DLD1 (cell line): ENCODE data around the gene METTL9.
"Not testable (repeated sequence)": the region's sequence is repeated elsewhere in the genome, so short reads cannot be mapped to it uniquely, and the experiment has no call there.

Experiments
- in situ Hi-C: cut with HindIII; loops from 2 replicates; pipeline ENCODE4 v1.10.0; 2017; ENCODE audit warnings: low sequenced_read_pairs

METTL9 gene

GRCh38 chr16:21634216-21634615, 34.8 kb downstream of the METTL9 start:
- in situ Hi-C loops = no loop called here

- in situ Hi-C loops = not testable (repeated sequence)
These were observed 36.3 kb downstream of the METTL9 start for GRCh38 chr16:21635694-21636093.

GRCh38 chr16:21637032-21637968, 37.9 kb downstream of the METTL9 start:
- in situ Hi-C loops = no loop called here

GRCh38 chr16:21638573-21638975, 39.2 kb downstream of the METTL9 start:
- in situ Hi-C loops = no loop called here

- in situ Hi-C loops = no loop called here
These were observed 40.1 kb downstream of the METTL9 start for GRCh38 chr16:21639493-21639892.

DNA sequence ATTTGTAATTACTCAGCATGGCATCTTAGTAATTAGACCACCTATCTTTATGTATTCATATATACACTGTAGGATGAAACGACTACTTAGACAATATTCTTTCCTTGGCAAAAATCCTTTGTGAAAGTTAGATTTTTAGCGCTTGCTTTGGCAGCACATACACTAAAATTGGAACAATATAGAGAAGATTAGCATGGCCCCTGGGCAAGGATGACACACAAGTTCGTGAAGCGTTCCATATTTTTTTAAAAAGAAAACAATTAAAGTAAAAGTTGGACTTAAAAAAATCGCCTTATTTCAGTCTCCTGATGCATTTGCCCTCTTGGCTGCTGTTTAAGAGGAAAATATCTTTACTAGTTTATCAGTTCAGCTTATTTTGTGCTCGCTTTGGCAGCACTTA, 42.5 kb downstream of the METTL9 start:
- in situ Hi-C loops = no loop called here

- in situ Hi-C loops = no loop called here
These were observed 43.5 kb downstream of the METTL9 start for GRCh38 chr16:21642861-21643260.

DNA sequence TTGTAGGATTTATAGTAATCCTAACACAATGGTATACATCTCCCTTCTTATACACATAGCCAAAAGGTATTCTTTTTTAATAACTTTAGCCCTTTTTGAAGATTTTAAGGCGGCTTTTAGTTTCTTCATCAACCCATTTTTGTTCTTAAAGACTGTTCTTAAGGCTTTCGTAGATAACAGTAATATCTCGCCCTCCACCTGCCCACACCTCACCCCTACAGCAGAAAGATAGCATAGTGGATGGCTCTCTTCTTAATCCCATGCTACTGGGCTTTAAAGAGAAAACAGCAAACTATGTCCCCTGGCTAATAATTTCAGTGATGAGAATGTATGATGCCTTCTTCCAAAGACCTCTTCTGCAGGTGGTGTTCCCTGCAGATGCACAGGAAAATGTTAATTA, 44.4 kb downstream of the METTL9 start:
- in situ Hi-C loops = no loop called here

- in situ Hi-C loops = no loop called here
These were observed 45.3 kb downstream of the METTL9 start for GRCh38 chr16:21644674-21645073.

DNA sequence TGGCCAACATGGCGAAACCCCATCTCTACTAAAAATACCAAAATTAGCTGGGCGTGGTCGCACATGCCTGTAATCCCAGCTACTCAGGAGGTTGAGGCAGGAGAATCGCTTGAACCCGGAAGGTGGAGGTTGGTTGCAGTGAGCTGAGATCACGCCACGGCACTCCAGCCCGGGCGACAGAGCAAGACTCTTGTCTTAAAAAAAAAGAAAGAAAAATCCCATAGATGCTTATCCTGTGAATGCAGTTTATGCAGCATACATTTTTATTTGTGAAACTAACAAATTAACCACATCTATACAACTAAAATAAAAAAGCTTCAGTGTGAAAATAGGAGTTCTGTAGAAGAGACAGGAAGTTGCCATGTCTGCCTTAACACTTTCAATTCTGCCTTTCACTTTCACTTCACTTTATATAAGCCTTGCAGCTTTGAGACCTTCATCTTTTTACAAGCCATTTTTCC, 45.9 kb downstream of the METTL9 start:
- in situ Hi-C loops = no loop called here

DNA sequence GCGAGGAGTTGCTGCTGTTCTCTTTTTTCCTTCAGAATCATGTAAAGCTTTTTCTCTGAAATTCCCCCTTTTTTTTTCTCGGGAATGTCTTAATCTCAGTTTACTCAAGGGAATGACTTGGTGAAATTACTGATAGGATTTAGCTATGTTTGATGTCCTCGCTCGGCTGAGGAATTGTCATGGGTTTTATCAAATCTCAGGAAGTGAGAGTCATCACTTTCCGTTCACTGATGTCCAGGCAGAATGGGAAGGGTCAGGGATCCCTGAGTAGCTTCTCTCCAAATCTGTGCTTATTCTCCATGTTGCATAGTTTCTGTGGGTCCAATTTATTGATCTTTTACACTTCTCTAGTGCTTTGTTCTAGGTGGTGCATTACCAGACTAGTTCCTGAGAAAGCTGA, 46.7 kb downstream of the METTL9 start:
- in situ Hi-C loops = no loop called here

DNA sequence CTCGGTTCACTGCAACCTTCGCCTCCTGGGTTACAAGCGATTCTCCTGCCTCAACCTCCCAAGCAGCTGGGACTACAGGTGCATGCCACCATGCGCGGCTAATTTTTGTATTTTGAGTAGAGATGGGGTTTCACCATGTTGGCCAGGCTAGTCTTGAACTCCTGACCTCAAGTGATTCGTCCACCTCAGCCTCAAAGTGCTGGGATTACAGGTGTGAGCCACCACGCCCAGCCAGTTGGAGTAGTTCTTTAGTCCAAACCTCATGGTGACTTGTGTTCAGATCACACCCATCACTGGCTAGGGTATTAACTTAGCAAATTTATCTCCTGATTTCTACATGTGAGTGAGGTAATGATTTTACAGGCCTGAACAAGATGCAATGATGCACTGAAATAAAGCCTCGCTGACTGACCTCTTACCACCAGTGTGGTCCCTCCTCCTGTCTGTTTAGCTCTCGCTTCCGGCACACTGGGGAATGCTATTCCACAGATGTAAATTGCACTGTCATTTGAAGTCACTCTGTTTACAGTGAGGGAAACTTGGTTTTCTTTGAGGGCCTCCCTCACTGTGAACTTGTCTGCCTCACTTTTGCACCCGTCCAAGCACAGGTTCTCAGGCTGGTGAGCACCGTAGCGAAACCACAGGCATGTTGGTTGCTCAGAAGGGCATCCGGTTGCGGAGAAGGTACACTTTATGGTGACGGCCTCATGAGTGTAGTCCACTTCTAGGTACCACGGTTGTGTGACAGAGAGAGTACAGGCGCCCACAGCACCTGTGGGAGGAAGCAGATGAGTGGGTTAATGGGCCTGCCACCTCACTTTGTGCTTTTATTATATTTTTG, 47.6 kb downstream of the METTL9 start:
- in situ Hi-C loops = no loop called here

DNA sequence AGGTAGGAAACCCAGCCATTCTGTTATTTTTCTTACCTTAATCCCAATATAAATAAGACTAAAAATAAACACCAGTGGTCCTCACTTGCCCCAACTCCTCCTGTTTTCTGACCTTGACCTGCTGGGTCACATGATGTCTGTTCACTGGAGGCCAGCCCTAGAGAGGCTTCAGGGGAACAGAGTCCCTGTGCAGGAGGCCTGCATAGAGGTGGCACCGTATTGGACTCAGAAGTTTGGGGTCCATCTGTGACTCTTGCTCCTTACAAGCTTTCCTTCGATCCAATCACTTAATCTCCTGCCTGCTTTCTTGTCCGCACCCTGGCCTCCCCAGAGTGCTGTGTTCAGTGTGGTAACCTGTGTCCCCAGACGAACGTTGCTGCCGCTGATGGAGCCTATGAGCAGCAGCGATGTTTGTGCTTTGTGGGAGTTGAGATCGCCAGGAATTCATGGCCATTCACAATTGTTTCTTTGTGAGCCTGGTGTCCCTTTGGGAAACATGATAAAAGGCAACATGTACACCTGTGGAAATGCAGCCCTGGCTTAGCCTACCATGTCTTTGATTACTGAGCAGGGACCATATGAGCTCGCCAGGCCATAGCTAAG, 48.3 kb downstream of the METTL9 start:
- in situ Hi-C loops = no loop called here

DNA sequence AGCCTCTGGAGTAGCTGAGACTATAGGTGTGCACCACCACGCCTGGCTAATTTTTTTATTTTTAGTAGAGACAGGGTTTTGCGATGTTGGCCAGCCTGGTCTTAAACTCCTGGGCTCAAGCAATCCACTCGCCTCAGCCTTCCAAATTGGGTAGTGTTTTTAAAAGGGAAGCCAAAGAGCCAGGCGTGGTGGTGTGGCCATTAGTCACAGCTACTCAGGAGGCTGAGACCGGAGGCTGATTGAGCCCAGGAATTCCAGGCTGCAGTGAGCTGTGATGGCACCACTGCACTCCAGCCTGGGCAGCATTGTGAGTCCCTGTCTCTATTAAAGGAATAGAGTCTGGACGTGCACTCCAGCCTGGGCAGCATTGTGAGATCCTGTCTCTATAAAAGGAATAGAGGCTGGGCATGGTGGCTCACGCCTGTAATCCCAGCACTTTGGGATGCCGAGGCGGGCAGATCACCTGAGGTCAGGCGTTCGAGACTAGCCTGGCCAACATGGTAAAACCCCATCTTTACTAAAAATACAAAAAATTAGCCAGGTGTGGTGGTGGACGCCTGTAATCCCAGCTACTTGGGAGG, 50.5 kb downstream of the METTL9 start:
- in situ Hi-C loops = not testable (repeated sequence)

DNA sequence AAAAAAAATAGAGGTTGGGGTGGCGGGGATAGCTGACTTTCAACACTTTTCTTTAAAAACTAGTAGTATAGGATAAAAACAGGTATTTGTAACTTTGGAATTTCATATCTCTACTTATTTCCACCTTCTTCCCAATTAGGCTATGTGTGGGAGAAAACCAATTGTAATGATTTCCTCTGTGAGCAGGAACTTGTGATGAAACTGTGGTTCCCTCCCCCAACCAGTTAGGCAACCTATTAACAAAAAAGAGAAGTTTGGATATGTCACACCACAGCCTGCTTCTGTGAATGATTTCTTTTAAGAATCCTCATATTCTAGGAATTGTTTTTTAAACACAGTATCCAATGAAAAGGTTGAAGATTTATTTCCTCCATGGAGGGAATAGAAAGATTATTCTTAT, 51.1 kb downstream of the METTL9 start:
- in situ Hi-C loops = no loop called here

DNA sequence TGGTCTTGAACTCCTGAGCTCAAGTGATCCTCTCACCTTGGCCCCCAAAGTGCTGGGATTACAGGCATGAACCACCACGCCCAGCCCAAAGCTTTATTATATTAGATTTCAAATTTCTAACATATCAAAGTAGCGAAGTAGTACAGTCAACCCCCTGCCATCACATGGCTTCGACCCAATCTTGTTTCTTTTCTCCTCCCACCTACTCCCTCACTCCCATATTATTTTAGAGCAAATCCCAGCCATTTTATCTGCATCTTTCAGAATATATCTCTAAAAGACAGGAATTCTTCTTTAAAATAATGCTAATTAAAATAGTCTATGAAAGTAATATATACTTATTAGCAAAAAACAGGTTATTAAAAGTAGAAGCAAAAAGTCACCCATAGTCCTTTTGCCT, 52.1 kb downstream of the METTL9 start:
- in situ Hi-C loops = no loop called here

GRCh38 chr16:21652453-21652852, 53.1 kb downstream of the METTL9 start, which contains the start of gene IGSF6:
Gene IGSF6 (minus strand): TSS chr16:21652608. CDS start chr16:21652598, 10 bp downstream.
- in situ Hi-C loops = no loop called here

DNA sequence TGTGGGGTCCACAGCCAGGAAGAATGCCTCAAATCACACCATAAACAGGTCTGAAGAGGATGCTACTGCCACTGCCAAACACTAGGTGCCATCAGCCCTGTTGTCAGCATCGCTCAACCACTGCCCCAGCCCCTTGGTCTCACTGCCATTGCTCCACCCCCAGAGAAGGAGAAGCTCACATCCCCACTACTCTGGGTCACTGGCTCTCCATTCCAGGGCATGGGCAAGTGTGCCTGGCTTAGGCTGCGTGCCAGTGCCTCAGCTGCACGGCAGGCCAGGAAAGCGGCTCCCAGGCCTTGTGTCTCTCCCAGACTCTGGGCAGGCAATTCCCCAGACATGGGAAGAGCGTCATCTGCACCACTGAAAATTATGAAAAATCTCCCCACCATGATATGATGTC, 54.2 kb downstream of the METTL9 start:
- in situ Hi-C loops = no loop called here

- in situ Hi-C loops = no loop called here
These were observed 55.1 kb downstream of the METTL9 start for GRCh38 chr16:21654466-21654865.

- in situ Hi-C loops = no loop called here
These were observed 55.5 kb downstream of the METTL9 start for GRCh38 chr16:21654881-21655280.
